Smooth muscle cell (in vitro differentiated cells): ENCODE data around the gene RNF13. TPM values are rescaled to one million over a fixed set of nuclear protein-coding genes. Genes with fewer than 3 reads are reported as not detected.

Source experiments
- DNase-seq: peaks from one replicate; lab custom pipeline; 2025; ENCODE audit not compliant: unreplicated experiment; lab: John Stamatoyannopoulos, UW
- H2AFZ ChIP-seq: fragments of 200-600 bp; sonication (generic); 2 replicates; pipeline ENCODE4 v1.6.0; 2016; ENCODE audit warnings: antibody characterized with exemption, low read depth, mild to moderate bottlenecking
- H3F3A ChIP-seq: fragments of 200-600 bp; sonication (generic); 2 replicates; pipeline ENCODE4 v1.6.0; 2017; ENCODE audit warnings: antibody characterized with exemption, low read depth
- H3K27ac ChIP-seq: fragments of 200-600 bp; sonication (generic); 2 replicates; pipeline ENCODE4 v1.5.1; 2016; ENCODE audit warnings: low read depth, mild to moderate bottlenecking
- H3K27me3 ChIP-seq: fragments of 200-600 bp; sonication (generic); 2 replicates; pipeline ENCODE4 v1.6.1; 2016; ENCODE audit warnings: low read depth, mild to moderate bottlenecking
- H3K36me3 ChIP-seq: fragments of 200-600 bp; sonication (generic); 2 replicates; pipeline ENCODE4 v1.5.1; 2016; ENCODE audit warnings: low read depth
- H3K4me1 ChIP-seq: fragments of 200-600 bp; sonication (generic); 2 replicates; pipeline ENCODE4 v1.5.1; 2016; ENCODE audit warnings: low read depth
- H3K4me2 ChIP-seq: fragments of 200-600 bp; sonication (generic); 2 replicates; pipeline ENCODE4 v1.6.0; 2016; ENCODE audit warnings: mild to moderate bottlenecking
- H3K4me3 ChIP-seq: fragments of 200-600 bp; sonication (generic); 2 replicates; pipeline ENCODE4 v1.5.1; 2016; ENCODE audit warnings: mild to moderate bottlenecking
- H3K79me2 ChIP-seq: fragments of 200-600 bp; sonication (generic); 2 replicates; pipeline ENCODE4 v1.6.0; 2016; ENCODE audit warnings: low read depth, mild to moderate bottlenecking
- H3K9ac ChIP-seq: fragments of 200-600 bp; sonication (generic); 2 replicates; pipeline ENCODE4 v1.6.0; 2016; ENCODE audit warnings: low read depth
- H3K9me3 ChIP-seq: fragments of 200-600 bp; sonication (generic); replicated peaks from 2 replicates; pipeline ENCODE4 v1.5.1; 2016; ENCODE audit warnings: low read depth
- H4K20me1 ChIP-seq: fragments of 200-600 bp; sonication (generic); 2 replicates; pipeline ENCODE4 v1.6.0; 2016; ENCODE audit warnings: low read depth
- WGBS: methylation state at CpG from one replicate; pipeline ENCODE4 v1.1.7; 2016; ENCODE audit warnings: low lambda C conversion rate; 5-methylcytosine and 5-hydroxymethylcytosine counted together
- polyA plus RNA-seq: library from polyadenylated mRNA; unstranded; fragments of >200 nt; fragmentation: Nextera tagmentation; extraction: Ambion mirVana; gene quantifications from 2 replicates; pipeline ENCODE4 v1.2.1, GENCODE V29; 2016
- total RNA-seq: library from RNA; depleted of rRNA; stranded (reverse); fragments of >200 nt; gene quantifications from 2 replicates; pipeline ENCODE4 v1.2.3, GENCODE V29; 2014
- TF ChIP-seq, protein P1 (sequence below): fragments of 200-600 bp; sonication (generic); IDR thresholded peaks from 2 replicates; pipeline ENCODE4 v1.5.1; 2017; ENCODE audit warnings: borderline replicate concordance, mild to moderate bottlenecking, antibody characterized with exemption; ENCODE audit not compliant: insufficient read depth, poor library complexity, severe bottlenecking

Gene RNF13
- total and polyA plus RNA-seq, 2 experiments from 2014 or later, result 46.1 to 81.9 TPM

DNA sequence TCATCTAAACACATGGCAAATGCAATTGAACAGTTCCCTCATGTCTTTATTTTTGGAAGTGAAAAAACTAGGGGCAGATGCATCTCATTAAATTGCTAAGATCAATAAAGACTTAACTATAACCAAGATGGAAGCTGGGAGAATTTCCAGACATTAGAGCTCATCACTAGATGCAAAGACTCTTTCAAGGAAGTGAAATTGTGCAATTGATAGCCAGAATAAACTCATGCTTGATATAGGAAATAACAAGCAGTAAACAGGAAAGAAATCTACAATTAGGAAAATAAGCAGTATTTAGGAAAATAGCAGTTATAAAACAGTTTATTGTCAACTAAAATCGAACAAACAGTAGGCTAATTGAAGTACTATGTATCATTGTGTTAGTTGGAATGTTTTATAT is 11.8 kb upstream of the RNF13 start:
- H3K27ac ChIP-seq, result no peak overlapping the region
- H3K9me3 ChIP-seq, result no peaks in the 10 kb centered on the region
- no peaks in the 10 kb centered on the region for H4K20me1 ChIP-seq
- H2AFZ ChIP-seq, result peak overlapping the region; percentile 46
- no peak overlapping the region for H3K4me2 ChIP-seq
- no peaks in the 10 kb centered on the region for H3K4me1 ChIP-seq
- 89% methylated on average over 1 of the region's 1 CpG for WGBS
- TF ChIP-seq, protein P1, sequence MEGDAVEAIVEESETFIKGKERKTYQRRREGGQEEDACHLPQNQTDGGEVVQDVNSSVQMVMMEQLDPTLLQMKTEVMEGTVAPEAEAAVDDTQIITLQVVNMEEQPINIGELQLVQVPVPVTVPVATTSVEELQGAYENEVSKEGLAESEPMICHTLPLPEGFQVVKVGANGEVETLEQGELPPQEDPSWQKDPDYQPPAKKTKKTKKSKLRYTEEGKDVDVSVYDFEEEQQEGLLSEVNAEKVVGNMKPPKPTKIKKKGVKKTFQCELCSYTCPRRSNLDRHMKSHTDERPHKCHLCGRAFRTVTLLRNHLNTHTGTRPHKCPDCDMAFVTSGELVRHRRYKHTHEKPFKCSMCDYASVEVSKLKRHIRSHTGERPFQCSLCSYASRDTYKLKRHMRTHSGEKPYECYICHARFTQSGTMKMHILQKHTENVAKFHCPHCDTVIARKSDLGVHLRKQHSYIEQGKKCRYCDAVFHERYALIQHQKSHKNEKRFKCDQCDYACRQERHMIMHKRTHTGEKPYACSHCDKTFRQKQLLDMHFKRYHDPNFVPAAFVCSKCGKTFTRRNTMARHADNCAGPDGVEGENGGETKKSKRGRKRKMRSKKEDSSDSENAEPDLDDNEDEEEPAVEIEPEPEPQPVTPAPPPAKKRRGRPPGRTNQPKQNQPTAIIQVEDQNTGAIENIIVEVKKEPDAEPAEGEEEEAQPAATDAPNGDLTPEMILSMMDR, result no peak
- no peak overlapping the region for H3K9ac ChIP-seq
- H3K79me2 ChIP-seq, result no peaks in the 10 kb centered on the region
- H3K27me3 ChIP-seq, result no peaks in the 10 kb centered on the region
- no peaks in the 10 kb centered on the region for H3F3A ChIP-seq
- no peaks in the 10 kb centered on the region for H3K36me3 ChIP-seq
- no peak for DNase-seq
- H3K4me3 ChIP-seq, result no peak overlapping the region

DNA sequence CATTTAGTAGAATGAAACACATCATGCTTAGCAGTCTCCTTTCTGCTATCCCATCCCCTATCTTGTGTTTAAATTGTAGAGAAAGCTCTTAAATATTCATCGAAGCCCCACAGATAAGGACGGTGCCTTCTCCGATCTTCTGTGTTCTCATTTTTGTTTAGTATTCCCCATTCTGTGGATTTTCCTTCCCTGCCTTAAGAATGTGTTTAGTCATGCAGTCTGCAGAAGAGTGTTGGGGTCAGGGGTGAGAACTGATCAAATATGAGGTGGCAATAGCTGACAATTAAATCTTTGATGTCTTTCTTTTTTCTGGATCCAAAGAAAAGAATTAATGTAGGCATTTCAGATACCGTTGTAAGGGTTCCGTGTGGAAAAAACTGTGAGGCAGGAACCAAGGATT is 11.4 kb upstream of the RNF13 start:
- Histone ChIP-seq H4K20me1 (no peaks in the 10 kb centered on the region), H3K27me3 (no peaks in the 10 kb centered on the region), H3K79me2 (no peaks in the 10 kb centered on the region), H3K4me3 (no peak overlapping the region), H2AFZ (peak overlapping the region; percentile 46), H3K4me1 (no peaks in the 10 kb centered on the region), H3K4me2 (no peak overlapping the region), H3K27ac (no peak overlapping the region), H3F3A (no peaks in the 10 kb centered on the region), H3K9ac (no peak overlapping the region), H3K36me3 (no peaks in the 10 kb centered on the region), H3K9me3 (no peaks in the 10 kb centered on the region)
- no peak for DNase-seq
- TF ChIP-seq, protein P1, result no peak
- WGBS, result 60% methylated on average over 5 of the region's 5 CpGs

DNA sequence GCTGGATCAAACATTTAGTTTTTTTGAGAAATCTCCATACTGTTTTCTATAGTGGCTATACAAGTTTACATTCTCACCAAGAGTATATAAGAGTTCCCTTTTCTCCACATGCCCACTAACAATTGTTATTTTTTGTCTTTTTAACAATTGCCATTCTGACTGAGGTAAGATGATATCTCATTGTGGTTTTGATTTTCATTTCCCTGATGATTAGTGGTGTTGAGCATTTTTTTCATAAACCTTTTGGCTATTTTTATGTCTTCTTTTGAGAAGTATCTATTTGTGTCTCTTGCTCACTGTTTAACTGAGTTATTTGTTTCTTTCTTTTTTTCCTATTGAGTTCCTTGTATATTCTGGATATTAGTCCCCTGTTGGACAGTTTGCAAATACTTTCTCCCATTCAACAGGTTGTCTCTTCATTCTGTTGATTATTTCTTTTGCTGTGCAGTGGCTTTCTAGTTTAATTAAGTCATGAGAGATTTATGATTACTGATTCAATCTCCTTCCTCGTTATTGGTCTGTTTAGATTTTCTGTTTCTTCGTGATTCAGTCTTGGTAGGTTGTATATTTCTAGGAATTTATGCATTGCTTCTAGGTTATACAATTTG is 6.7 kb upstream of the RNF13 start:
- no peaks in the 10 kb centered on the region for H3K9me3 ChIP-seq
- H3K4me1 ChIP-seq, result no peaks in the 10 kb centered on the region
- no peak for DNase-seq
- no peaks in the 10 kb centered on the region for H3K79me2 ChIP-seq
- no peak overlapping the region for H3K9ac ChIP-seq
- no peaks in the 10 kb centered on the region for H3F3A ChIP-seq
- 88% methylated on average over 2 of the region's 2 CpGs for WGBS
- no peak overlapping the region for H3K27ac ChIP-seq
- no peaks in the 10 kb centered on the region for H3K27me3 ChIP-seq
- TF ChIP-seq, protein P1, result no peak
- H2AFZ ChIP-seq, result no peak overlapping the region
- H3K4me3 ChIP-seq, result no peak overlapping the region
- H3K4me2 ChIP-seq, result no peak overlapping the region
- no peaks in the 10 kb centered on the region for H4K20me1 ChIP-seq
- no peaks in the 10 kb centered on the region for H3K36me3 ChIP-seq

DNA sequence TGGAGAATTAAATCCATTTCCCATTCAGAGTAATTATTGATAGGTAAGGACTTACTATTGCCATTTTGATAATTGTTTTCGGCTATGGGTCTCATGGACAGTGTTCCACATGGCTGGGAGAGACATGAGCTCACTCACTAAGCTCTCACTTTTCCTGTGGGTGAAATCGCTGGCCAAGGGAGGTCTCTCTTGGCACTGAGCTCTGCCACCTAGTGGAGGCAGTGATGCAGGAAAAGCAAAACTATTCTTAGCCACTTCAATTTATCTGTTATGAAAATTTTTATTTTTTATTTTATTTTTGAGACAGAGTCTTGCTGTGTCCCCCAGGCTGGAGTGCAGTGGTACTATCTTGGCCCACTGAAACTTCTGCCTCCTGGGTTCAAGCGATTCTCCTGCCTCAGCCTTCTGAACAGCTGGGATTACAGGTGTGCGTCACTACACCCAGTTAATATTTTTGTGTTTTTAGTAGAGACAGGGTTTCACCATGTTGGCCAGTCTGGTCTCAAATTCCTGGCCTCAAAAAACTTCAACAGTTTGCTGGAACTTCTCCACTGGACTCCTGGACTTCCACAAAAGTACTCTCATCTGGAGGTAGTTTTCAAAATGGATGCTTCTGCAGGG is 4.7 kb upstream of the RNF13 start:
- no peaks in the 10 kb centered on the region for H3K36me3 ChIP-seq
- H3K4me2 ChIP-seq, result peak overlapping the region; percentile 46
- H3K27ac ChIP-seq, result no peak overlapping the region
- no peak overlapping the region for H2AFZ ChIP-seq
- peaks cover 8% of the 10 kb centered on the region for H3K4me1 ChIP-seq
- peak; percentile 7 for DNase-seq
- H3K9me3 ChIP-seq, result no peaks in the 10 kb centered on the region
- H3K4me3 ChIP-seq, result no peak overlapping the region
- 28% methylated on average over 4 of the region's 4 CpGs for WGBS
- TF ChIP-seq, protein P1, result peak; percentile 86
- no peaks in the 10 kb centered on the region for H3K27me3 ChIP-seq
- no peaks in the 10 kb centered on the region for H3K79me2 ChIP-seq
- no peaks in the 10 kb centered on the region for H4K20me1 ChIP-seq
- peaks cover 4% of the 10 kb centered on the region for H3F3A ChIP-seq
- H3K9ac ChIP-seq, result no peak overlapping the region
